MM.1S (cell line): ENCODE measurements around the gene MPZL1.

Experiments
- CTCF ChIP-seq: fragments of 300-600 bp; sonication (generic); IDR thresholded peaks from 2 replicates; pipeline ENCODE4 v1.5.1; 2016; ENCODE audit warnings: antibody characterized with exemption, low read length, mixed read lengths
- EZH2 ChIP-seq: fragments of 300-600 bp; sonication (generic); optimal IDR thresholded peaks from 2 replicates; pipeline ENCODE3; 2017; ENCODE audit warnings: low read depth, mild to moderate bottlenecking, antibody characterized with exemption, low read length, mixed read lengths
- EZH2phosphoT487 ChIP-seq: fragments of 300-600 bp; sonication (generic); IDR thresholded peaks from 2 replicates; pipeline ENCODE4 v1.6.1; 2018; ENCODE audit warnings: antibody characterized with exemption, low read length

GRCh38 chr1:167708940-167709389 lies 12.8 kb upstream of the MPZL1 start:
- TF ChIP-seq CTCF = no peak
- no peak for TF ChIP-seq EZH2
- no peak for TF ChIP-seq EZH2phosphoT487
